ENCODE measurements around the gene FAM136A. TPM values are rescaled to one million over a fixed set of nuclear protein-coding genes. Genes with fewer than 3 reads are reported as not detected.

FAM136A gene
- total RNA-seq, 1 donor from 2014 or later, result 12.5 TPM

- peak overlapping the region; percentile 97 for H3K27ac ChIP-seq
- no peaks in the 10 kb centered on the region for H3K27me3 ChIP-seq
- DNase-seq (ENCODE audit: extremely low spot score in 2 of 2), result no peak
- H3K9me3 ChIP-seq, result no peaks in the 10 kb centered on the region
- intact Hi-C loops (cut with DNase I), result loop anchor here (2.0 to 5.0 kb wide), 2 partner anchors 55 to 57 kb away; partner anchors contain the start of genes C2orf42 and FAM136A
- TF ChIP-seq CTCF (IDR thresholded peaks at IDR 0.05) (no peak), POLR2AphosphoS5 (IDR thresholded peaks at IDR 0.05; ENCODE audit: insufficient read depth in 1 of 2, low read depth in 1 of 2) (no peak), POLR2A (IDR thresholded peaks at IDR 0.05) (no peak)
- peaks cover 47% of the 10 kb centered on the region for H3K4me1 ChIP-seq
- no peaks in the 10 kb centered on the region for H3K36me3 ChIP-seq
- H3K4me3 ChIP-seq, result peak overlapping the region; percentile 83 to 94
These were observed 54.3 kb downstream of the FAM136A start for GRCh38 chr2:70247364-70248180.

MicroRNA genes within 50 kb of the gene (microRNA counts, 767-probe panel; counts per million panel counts)
- 238 to 261 counts per million in 2 donors for microRNA hsa-miR-1285-3p

Small RNA genes lying within 50 kb of the gene (microRNA-seq; reads per million reads assigned to microRNA genes)
- not detected for gene MIR1285-2 (ENCODE audit: borderline number of aligned reads, borderline replicate concordance)

Small RNA genes lying within 50 kb of the gene (small RNA-seq; reads per million reads assigned to genes)
- gene AC016700.2, result not detected
- not detected for gene MIR1285-2

Other genes starting within 250 kb of the FAM136A start
- gene PCBP1, start 214.6 kb downstream of the FAM136A start, total RNA-seq, result 210 TPM
- gene C2orf42, start 111.0 kb downstream of the FAM136A start, total RNA-seq, result 17.4 TPM
- 79.8 TPM for gene TIA1, start 53.4 kb downstream of the FAM136A start, total RNA-seq
- 41.5 TPM for gene PCYOX1, start 43.9 kb downstream of the FAM136A start, total RNA-seq
- 71.7 TPM for gene SNRPG, start 8.3 kb downstream of the FAM136A start, total RNA-seq